Measurements from ENCODE around the gene CTSA.
A peak's percentile ranks its signal among the peaks of the same experiment; 100 is the strongest.
"Not testable (repeated sequence)": the region's sequence is repeated elsewhere in the genome, so short reads cannot be mapped to it uniquely, and the experiment has no call there.

The CTSA gene

DNA sequence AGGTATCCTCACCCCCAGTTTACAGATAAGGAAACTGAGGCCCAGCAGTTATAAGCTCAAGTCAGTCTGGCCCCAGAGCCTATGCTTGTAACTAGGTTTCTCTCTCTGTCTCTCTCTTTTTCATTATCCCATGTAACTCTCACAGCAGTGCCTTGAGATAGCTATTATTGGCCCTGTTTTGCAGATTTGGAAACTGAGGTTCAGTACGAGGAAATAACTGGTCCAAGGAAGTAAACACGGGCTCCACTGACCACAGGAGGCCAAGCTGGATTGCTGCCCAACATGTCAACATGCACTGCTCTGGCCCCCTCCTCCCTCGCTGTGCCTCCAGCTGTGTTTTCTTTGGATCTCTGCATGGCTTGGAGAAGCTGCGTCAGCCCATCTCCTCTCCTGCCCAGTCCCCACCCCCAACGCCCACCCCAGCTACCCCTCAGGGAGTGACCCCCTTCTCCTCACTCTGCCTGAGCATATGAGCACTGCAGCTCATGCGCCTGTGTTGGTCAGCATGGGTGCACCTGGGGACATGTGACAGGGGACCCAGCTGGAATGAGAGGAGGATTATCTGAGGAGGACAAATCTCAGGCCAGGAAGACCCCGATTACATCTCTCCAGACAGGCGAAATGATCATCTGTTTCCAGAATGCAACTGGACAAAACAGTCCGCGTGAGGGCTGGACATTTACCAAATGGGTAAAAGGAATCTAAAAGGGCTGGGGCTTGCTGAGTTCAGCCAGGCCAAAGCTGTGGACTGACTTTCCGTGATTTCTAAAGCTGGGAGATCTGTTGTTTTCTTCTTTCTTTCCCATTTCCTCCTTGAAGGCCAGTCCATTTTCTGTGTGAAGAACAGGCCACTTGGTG lies 28.6 kb downstream of the CTSA start:
- no peak for DNase-seq

GRCh38 chr20:45920462-45921336 lies 29.6 kb downstream of the CTSA start:
- DNase-seq: no peak

- no peak for DNase-seq
Observed at GRCh38 chr20:45921337-45922189, 30.4 kb downstream of the CTSA start.

DNA sequence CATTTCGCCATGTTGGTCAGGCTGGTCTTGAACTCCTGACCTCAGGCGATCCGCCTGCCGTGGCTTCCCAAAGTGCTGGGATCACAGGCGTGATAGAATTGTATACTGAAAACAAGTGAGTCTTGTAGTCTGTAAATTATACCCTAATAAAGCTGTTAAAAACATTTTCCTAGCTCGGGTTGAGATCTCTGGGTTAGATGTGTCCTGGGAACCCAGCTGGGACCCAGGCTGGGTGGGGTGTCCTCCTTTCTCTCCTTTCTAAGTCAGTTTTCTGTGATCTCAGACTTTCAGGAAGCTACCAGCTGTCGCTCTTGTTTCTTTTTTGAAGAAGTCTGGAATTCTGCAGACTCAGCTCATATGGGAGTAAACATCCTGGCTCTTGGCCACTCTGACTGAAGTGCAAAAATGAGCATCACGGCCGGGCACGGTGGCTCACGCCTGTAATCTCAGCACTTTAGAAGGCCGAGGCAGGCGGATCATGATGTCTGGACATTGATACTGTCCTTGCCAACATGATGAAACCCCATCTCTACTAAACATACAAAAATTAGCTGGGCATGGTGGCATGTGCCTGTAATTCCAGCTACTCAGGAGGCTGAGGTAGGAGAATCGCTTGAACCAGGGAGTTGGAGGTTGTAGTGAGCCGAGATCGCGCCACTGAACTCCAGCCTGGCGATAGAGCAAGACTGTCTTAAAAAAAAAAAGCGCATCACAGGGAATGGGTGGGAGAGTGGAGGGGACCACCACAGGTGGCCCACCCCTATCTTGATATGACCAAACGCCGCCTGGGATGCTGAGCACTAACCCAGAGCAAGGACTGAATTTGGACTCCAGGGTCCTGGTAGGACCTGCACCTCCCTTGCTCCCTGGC lies 33.5 kb downstream of the CTSA start:
- no peak for DNase-seq

DNA sequence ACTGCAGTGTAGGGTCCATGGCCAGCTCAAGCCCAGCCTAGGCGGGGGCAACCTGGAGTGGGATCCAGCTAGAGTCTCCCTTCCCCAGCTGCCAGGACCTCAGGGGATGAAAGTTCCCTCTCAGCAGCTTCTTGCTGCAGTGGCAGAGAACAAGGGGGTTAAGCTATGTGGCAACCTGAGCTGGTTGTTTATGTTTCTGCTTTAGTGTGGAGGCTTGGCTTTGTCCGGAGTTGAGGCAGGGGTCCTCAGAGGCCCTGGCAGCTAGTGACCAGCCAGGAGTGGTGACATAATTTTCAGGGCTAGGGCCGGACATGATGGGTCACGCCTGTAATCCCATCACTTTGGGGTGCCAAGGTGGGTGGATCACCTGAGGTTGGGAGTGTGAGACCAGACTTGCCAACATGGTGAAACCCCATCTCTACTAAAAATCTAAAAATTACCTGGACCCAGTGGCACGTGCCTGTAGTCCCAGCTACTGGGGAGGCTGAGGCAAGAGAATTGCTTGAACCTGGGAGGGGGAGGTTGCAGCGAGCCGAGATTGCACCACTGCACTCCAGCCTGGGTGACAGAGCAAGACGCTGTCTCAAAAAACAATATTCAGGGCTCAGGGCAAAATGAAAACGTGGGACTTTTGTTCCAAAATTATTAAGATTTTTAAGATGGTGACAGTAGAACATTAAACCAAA lies 34.8 kb downstream of the CTSA start:
- no peak for DNase-seq

- no peak for DNase-seq
Observed at GRCh38 chr20:45926731-45927070, 35.6 kb downstream of the CTSA start.

DNA sequence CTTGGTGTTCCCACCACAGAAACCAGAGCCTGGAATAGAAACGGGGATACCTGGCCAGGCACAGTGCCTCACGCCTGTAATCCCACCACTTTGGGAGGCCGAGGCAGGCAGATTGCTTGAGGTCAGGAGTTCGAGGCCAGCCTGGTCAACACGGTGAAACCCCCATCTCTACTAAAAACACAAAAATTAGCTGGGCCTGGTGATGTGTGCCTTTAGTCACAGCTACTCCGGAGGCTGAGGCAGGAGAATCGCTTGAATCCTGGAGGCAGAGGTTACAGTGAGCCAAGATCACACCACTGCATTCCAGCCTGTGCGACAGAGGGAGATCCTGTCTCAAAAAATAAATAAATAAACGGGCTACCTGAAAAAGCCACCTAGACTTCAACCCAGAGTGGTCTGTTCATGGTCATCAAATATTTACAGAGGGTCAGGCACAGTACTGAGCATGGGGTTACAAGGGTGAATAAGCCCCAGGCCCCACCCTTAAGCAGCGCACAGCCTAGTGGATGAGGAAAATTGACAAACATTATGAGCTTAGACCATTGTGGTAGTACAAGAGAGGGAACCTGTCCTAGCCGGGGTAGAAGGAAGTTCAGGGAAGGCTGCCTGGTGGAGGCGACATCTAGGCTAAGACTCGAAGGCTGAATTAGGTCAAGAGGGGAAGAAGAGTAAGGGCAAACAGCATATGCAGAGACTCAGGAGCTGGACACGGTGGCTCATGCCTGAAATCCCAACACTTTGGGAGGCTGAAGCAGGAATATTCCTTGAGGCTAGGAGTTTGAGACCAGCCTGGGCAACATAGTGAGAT lies 36.1 kb downstream of the CTSA start:
- DNase-seq: no peak

DNA sequence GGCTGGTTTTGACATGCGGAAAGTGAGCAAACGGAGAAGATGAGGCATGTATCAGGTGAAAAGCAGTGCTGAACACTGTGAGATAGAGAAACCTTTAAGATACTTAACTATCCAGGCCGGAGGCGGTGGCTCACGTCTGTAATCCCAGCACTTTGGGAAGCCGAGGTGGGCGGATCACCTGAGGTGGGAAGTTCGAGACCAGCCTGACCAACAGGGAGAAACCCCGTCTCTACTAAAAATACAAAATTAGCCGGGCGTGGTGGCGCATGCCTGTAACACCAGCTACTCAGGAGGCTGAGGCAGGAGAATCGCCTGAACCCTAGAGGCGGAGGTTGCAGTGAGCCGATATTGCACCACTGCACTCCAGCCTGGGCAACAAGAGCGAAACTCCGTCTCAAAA lies 40.5 kb downstream of the CTSA start:
- DNase-seq: not testable (repeated sequence)

- DNase-seq: peak; percentile 46 to 55
Observed at GRCh38 chr20:45933266-45934045, 42.3 kb downstream of the CTSA start.

DNA sequence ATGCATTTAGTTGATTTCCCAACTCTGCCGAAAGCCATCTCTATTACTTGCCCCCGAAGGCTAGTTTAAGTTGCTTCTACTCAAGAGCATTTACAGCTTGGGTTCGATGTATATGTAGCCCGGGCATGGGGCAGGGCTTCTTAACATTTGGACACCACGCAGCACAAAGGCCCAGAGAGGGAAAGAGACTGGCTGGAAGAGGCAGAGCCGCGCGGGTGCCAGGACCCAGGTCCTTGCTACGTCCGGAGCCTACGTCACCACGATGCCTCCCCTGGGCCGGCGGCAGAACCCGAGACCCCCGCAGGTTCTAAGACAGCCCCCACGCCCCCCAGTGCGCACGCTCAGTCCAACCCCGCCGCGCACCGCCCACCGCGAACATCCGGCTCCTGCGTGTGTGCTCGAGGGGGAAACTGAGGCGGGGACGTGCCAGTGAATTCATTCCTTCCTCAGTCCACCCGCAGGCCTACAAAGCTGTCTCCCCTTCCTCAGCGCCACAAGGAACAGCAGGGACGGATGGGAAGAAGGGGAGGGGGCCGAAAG lies 43.0 kb downstream of the CTSA start:
- peak in 1 of 2 experiments; percentile 67 for DNase-seq

DNA sequence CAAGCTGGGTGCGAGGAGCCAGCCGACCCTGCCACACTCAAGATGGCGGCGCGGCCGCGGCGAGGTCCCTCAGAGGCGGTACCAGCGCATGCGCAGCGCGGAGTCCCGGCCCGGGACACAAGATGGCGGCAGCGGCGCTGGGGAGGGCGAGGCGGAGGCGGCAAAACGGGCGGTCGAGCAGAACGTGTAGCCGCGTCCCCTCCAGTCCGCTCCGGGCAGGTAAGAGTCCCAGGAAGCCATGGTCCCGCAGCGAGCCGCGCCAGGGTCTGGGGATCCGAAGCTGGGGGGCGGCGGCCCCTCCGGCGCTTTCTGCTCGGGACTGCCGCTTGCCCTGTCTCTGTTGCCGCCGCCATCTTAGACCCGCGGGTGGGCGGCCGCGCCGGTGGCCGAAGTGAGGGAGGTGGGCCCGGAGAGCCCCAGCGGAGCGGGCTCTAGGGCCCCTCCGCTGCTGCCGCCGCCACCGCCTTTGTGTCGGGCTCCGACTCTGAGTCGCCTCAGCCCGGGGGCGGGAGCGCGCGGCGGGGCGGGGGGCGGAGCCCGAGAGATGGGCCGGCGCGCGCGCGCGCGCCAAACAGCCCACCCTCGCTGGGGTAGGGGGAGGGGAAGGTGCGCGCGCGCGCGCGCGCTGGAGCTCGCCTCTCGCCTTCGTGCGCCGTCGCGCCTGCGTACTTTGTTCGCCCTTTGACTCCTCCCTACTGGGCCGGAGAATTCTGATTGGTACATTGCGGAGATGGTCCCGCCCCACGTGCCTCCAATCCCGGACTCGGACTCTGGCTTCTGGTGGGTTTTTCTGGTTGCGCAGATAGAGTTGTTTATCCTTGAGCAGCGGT lies 43.7 kb downstream of the CTSA start, which contains the start of gene PCIF1:
PCIF1 (plus strand) TSS at position 98 of the 830 bp plus-strand sequence. CDS start 4,317 bp downstream, outside the sequence.
- DNase-seq: peak; percentile 97 to 98

GRCh38 chr20:45935416-45936046 lies 44.4 kb downstream of the CTSA start:
- no peak for DNase-seq

GRCh38 chr20:45937765-45938164 lies 46.6 kb downstream of the CTSA start:
- no peak for DNase-seq

GRCh38 chr20:45938727-45939438 lies 47.7 kb downstream of the CTSA start:
- no peak for DNase-seq

DNA sequence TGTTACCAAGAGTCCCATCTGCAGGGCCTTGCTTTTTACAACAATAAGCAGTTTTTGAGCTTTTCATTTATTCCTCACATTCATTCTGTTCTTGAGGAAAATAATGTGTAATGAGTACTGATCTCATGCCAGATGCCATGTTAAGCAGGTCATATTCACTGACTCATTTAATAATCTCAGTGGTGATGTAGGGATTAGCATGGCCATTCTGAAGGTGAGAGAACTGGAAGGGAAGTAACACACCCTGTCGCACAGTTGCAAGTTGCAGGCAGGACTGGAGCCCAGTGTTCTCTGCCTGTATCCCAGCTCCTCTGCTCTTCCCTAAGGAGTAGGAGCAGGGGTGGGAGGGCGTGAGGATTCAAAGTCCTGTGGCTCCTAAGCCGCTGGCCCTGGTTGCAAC lies 48.9 kb downstream of the CTSA start:
- DNase-seq: no peak

- no peak for DNase-seq
Observed at GRCh38 chr20:45940469-45940868, 49.3 kb downstream of the CTSA start.

- no peak for DNase-seq
Observed at GRCh38 chr20:45943613-45944012, 52.5 kb downstream of the CTSA start.

Data from stimulated activated CD4-positive, alpha-beta T cell treated with anti-CD3 and anti-CD28 coated beads, Interleukin-4, amount 100 ng/mL, for 4 hours (primary cell).